GM12878 (cell line): ENCODE measurements around the gene OLFM1.

Experiments
- CBX3 ChIP-seq: fragments of 200-600 bp; sonication (generic); IDR thresholded peaks from 2 replicates; pipeline ENCODE4 v1.6.1; 2016; ENCODE audit warnings: low read depth, borderline replicate concordance
- EZH2 ChIP-seq: IDR thresholded peaks from 2 replicates; pipeline ENCODE4 v1.6.1; 2012; ENCODE audit warnings: low read depth, mild to moderate bottlenecking, control low read depth, inconsistent platforms, low read length, borderline replicate concordance; ENCODE audit not compliant: control insufficient read depth
- POLR2A ChIP-seq: IDR thresholded peaks from 2 replicates; pipeline ENCODE4 v1.6.1; 2011; ENCODE audit warnings: low read depth, mild to moderate bottlenecking, low read length
- TF ChIP-seq, protein P1 (sequence below), 3 experiments: IDR thresholded peaks in 2 of 3; conservative IDR thresholded peaks in 1 of 3; 2 replicates each; pipeline ENCODE4 v1.5.1; 2011; ENCODE audit warnings: low read depth in 3 of 3, low read length in 3 of 3, mild to moderate bottlenecking in 3 of 3, control low read depth in 2 of 3, moderate library complexity in 2 of 3, inconsistent platforms in 1 of 3, mixed read lengths in 1 of 3; ENCODE audit not compliant: control insufficient read depth in 2 of 3, insufficient read depth in 1 of 3; ENCODE audit errors: extremely low read depth in 1 of 3
- TF ChIP-seq, protein P2 (sequence below): fragments of 450-650 bp; IDR thresholded peaks from 2 replicates; pipeline ENCODE4 v1.6.1; 2016; ENCODE audit warnings: mild to moderate bottlenecking

DNA sequence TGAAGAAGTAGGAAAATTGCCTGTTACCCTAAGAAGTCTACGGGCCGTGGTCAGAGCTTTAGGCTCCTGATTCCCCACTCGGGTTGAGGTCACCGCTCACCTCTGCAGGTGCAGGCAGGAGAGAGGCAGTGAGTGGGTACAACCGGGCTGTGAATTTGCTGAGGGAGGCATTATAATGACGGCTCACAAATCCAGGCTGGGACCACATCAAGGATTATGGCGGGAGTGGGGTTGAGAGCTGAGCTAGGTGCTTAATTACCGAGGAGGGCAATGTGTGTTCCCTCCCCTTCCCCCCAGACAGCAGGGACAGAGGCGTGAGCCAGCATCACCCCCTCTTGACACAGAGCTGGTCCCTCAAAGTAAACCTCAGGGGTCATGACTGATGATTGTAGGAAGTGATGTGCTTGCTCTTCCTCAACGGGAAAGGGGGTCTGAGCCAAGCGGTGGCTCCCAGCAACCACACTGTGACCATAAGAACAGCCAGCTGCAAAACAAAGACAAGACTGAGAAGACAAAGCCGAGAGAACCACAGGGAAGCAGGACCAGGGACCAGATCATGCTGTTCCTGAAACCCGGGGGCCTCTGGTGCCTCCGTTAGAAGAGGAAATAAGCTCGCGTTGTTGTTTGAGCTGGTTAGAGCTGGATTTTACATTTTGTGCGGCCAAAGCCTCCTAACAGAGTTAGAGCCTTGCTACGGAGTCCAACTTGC, 77.7 kb downstream of the OLFM1 start:
- TF ChIP-seq POLR2A (no peak), CBX3 (no peak), EZH2 (no peak)
- TF ChIP-seq, protein P1, sequence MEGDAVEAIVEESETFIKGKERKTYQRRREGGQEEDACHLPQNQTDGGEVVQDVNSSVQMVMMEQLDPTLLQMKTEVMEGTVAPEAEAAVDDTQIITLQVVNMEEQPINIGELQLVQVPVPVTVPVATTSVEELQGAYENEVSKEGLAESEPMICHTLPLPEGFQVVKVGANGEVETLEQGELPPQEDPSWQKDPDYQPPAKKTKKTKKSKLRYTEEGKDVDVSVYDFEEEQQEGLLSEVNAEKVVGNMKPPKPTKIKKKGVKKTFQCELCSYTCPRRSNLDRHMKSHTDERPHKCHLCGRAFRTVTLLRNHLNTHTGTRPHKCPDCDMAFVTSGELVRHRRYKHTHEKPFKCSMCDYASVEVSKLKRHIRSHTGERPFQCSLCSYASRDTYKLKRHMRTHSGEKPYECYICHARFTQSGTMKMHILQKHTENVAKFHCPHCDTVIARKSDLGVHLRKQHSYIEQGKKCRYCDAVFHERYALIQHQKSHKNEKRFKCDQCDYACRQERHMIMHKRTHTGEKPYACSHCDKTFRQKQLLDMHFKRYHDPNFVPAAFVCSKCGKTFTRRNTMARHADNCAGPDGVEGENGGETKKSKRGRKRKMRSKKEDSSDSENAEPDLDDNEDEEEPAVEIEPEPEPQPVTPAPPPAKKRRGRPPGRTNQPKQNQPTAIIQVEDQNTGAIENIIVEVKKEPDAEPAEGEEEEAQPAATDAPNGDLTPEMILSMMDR (IDR thresholded peaks at IDR 0.05 in 2 of 3, conservative IDR thresholded peaks at IDR 0.05 in 1 of 3; ENCODE audit: control insufficient read depth in 2 of 3, extremely low read depth in 1 of 3, insufficient read depth in 1 of 3, low read depth in 3 of 3, low read length in 3 of 3) = no peak
- TF ChIP-seq, protein P2, sequence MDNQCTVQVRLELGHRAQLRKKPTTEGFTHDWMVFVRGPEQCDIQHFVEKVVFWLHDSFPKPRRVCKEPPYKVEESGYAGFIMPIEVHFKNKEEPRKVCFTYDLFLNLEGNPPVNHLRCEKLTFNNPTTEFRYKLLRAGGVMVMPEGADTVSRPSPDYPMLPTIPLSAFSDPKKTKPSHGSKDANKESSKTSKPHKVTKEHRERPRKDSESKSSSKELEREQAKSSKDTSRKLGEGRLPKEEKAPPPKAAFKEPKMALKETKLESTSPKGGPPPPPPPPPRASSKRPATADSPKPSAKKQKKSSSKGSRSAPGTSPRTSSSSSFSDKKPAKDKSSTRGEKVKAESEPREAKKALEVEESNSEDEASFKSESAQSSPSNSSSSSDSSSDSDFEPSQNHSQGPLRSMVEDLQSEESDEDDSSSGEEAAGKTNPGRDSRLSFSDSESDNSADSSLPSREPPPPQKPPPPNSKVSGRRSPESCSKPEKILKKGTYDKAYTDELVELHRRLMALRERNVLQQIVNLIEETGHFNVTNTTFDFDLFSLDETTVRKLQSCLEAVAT = no peak
